Ammon's horn (tissue), 1 donor: ENCODE data around the gene TTC24.
"Not testable (repeated sequence)": the region's sequence is repeated elsewhere in the genome, so short reads cannot be mapped to it uniquely, and the experiment has no call there.

Experiments
- DNase-seq: peaks from one replicate; pipeline ENCODE4 v3.0.0-alpha.2; 2016; ENCODE audit warnings: low spot score

Gene TTC24

GRCh38 chr1:156608981-156609380 is 29.5 kb downstream of the TTC24 start:
- no peak for DNase-seq

DNA sequence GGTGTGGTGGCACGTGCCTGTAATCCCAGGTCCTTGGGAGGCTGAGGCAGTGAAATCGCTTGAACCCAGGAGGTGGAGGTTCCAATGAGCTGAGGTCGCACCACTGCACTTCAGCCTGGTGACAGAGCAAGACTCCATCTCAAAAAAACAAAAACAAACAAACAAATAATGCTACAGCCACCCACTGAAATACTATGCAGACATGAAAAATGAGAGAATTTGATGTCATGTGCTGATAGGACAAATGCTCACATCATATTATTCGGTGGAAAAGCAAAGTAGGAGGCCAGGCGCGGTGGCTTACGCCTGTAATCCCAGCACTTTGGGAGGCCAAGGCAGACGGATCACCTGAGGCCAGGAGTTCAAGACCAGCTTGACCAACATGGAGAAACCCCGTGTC is 30.5 kb downstream of the TTC24 start:
- not testable (repeated sequence) for DNase-seq

DNA sequence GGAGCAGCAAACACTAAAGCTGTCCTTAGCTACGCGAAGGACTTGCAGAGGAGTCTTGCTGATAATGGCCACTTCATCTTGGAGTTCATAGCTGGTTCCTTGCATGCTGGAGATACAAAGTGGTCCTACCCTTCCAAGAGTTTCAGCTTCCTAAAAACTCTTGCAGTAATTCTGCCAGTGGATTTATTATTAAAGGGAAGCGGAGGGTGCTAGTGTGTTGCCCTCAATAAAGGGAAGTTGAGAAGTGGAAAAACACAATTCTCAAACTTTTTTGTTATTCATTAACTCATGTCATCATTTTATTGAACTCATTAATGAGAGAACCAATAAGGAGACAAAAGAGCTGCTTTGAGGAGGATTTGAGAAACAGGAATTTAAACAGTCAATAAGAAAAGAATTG is 33.1 kb downstream of the TTC24 start:
- no peak for DNase-seq

GRCh38 chr1:156615946-156616345 is 36.4 kb downstream of the TTC24 start:
- no peak for DNase-seq

DNA sequence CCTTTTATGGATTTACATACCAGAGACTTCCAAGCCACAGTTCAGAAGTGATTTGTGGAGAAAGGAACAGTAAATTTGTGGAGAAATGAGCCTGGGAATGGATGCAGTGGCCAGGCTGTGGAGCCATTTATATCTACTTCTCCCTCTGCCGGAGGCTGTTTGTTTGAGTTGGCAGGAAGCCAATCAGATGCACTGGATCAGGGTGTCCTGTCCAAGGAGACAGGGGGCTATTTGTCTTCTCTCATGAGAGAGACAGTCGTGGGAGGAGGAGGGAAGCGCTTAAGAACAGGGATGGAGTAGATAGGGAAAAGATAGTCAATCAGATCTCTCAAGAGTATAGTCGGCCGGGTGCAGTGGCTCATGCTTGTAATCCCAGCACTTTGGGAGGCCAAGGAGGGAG is 36.9 kb downstream of the TTC24 start:
- peak; percentile 93 for DNase-seq

DNA sequence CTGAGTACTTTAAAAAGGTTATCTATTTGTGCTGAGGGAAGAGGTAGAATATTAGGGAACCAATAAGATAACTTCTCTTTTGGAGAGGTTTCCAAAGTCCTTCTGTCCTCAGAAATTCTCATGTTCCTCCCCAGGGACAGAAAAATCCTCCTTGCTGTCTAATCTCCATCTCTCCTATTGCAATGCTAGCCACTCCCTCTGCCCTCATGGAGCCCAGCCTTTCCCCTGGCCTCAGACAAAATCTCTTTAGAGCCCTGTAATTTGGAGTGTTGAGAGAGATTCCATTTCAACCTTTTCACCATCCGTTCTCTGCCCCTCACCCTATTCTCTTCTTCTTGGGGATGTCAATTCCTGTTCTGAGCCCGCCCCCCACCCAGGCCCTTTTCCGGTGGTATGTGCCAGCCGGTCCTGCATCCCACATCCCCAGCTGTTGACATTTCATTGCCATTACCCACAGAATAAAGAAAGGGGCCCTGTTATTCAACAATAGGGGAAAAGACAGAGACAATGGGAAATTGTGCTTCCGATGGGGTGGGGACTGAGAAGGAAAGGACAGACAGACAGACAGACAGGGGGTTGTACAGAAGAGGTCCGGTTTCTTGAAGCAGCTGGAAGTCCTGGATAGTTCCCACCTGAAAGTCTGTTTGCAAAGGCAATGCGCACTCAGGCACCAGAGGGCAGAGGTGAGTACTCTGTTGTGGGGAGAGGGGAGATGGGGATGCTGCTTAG is 39.5 kb downstream of the TTC24 start, which contains the start of gene HAPLN2:
Gene HAPLN2, plus strand, starts transcription at position 563 of the 729 bp plus-strand sequence. CDS start 4,076 bp downstream, outside the sequence.
- peak; percentile 77 for DNase-seq

- no peak for DNase-seq
Observed at GRCh38 chr1:156619582-156619955, 40.0 kb downstream of the TTC24 start.

- DNase-seq = no peak
Observed at GRCh38 chr1:156622581-156623297, 43.2 kb downstream of the TTC24 start.

DNA sequence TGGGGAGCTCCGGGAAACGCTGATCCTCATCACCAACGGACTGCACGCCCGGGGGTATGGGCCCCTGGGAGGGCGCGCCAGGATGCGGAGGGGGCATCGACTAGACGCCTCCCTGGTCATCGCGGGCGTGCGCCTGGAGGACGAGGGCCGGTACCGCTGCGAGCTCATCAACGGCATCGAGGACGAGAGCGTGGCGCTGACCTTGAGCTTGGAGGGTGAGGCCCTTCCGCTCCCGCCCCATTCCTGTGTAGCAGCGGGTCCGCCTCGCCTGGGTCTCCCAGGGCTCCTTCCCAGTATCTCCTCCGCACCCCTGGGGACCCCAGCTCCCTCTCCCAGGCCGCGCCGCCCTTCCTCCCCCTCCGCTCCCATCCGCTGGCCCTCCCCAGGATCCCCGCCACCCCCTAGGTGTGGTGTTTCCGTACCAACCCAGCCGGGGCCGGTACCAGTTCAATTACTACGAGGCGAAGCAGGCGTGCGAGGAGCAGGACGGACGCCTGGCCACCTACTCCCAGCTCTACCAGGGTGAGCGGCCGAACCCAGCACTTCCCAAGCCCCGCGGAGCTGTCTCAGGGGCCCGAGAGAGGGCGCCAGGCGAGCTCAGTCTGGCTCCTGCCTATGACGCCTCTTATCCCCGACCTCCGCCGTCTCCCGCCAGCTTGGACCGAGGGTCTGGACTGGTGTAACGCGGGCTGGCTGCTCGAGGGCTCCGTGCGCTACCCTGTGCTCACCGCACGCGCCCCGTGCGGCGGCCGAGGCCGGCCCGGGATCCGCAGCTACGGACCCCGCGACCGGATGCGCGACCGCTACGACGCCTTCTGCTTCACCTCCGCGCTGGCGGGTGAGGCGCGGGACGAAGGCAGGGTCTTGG is 44.7 kb downstream of the TTC24 start:
- DNase-seq = no peak

GRCh38 chr1:156624814-156625435 is 45.4 kb downstream of the TTC24 start:
- DNase-seq = no peak

GRCh38 chr1:156625436-156626078 is 46.0 kb downstream of the TTC24 start:
- DNase-seq = peak; percentile 77

GRCh38 chr1:156626079-156626438 is 46.5 kb downstream of the TTC24 start:
- DNase-seq = no peak

GRCh38 chr1:156627313-156627880 is 47.9 kb downstream of the TTC24 start:
- no peak for DNase-seq

- DNase-seq = no peak
Observed at GRCh38 chr1:156629823-156630449, 50.4 kb downstream of the TTC24 start.

GRCh38 chr1:156631152-156631551 is 51.6 kb downstream of the TTC24 start:
- DNase-seq = not testable (repeated sequence)

DNA sequence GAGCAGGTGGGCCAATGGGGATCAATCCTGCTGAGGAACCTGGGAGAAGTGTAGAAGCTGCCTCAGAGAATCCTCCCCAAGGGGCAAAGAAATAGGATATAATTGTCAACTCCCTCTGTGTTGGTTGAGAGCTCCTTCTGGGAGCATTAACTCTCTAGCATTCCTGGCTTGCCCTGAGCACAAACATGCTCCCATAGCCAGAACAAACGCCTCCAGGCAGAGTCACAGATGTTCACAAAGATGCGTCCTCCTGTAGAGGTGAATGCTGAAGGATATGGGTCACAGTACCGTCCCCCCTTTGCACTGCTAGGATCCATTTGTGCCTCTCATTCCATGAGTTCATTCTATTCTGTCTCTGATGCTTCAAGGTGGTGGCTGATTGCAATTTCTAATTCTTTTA is 52.8 kb downstream of the TTC24 start:
- no peak for DNase-seq
